HG03442 (cell line): Measurements from ENCODE around the gene OR2W1.

Experiments
- ATAC-seq: cut with Tn5 transposase; IDR thresholded peaks from one replicate; pipeline ENCODE4 v1.9.1; 2021; ENCODE audit warnings: mild to moderate bottlenecking, moderate library complexity; ENCODE audit not compliant: unreplicated experiment

The OR2W1 gene

DNA sequence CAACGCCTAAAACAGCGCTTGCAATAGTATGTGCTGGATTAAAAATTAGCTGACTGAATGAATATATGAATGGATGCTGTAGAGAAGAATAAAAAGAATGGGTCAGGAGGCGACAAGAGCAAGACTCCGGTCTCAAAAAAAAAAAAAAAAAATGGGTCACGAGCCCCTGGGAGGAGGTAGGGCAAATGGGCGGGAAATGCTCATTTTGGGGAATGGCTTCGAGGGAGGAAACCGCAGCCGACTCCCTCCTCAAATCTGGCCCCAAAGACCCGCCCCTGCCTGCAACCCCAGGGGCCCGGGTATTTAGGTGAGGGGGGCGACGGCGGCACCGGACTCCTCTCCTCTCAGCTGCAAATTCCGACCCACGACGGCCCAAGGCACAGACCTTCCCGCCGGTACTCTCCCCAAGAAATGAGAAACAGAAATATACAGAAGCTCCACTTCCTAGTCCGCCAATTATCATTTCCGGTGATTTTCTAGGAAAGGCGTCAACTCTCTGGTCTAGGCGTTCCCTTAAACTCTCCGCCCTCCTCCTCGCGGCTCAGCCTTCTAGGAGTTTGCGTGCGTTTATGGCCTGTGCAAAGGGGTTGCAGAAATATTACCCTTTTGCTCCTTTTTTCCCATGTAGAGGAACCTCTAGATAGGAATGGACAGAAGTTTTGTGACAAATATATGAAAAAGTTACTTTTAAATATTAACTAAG, 39.6 kb downstream of the OR2W1 start, which contains the start of gene ZNF311:
ZNF311 (minus strand) TSS at position 133 of the 703 bp plus-strand sequence. CDS start 1,361 bp downstream, outside the sequence.
- no peak for ATAC-seq

- ATAC-seq, result no peak
Observed at GRCh38 chr6:28996844-28997510, 48.0 kb downstream of the OR2W1 start.

GRCh38 chr6:28995093-28995650, 49.8 kb downstream of the OR2W1 start:
- ATAC-seq, result no peak
